Colonic mucosa (tissue), 4 donors: Measurements from ENCODE around the gene RABIF. TPM values are rescaled to one million over a fixed set of nuclear protein-coding genes. Genes with fewer than 3 reads are reported as not detected.
"Not testable (repeated sequence)": the region's sequence is repeated elsewhere in the genome, so short reads cannot be mapped to it uniquely, and the experiment has no call there.

Experiments
- DNase-seq: peaks from one replicate; pipeline ENCODE4 v3.0.0-alpha.2; 2020
- H3K27ac ChIP-seq: fragments of 200-600 bp; one replicate; pipeline ENCODE4 v1.8.0; 2021
- H3K27me3 ChIP-seq: fragments of 200-600 bp; one replicate; pipeline ENCODE4 v1.8.0; 2021
- H3K36me3 ChIP-seq: fragments of 200-600 bp; one replicate; pipeline ENCODE4 v1.8.0; 2021
- H3K4me1 ChIP-seq: fragments of 200-600 bp; one replicate; pipeline ENCODE4 v1.8.0; 2021; ENCODE audit warnings: mild to moderate bottlenecking
- H3K4me3 ChIP-seq: fragments of 200-600 bp; one replicate; pipeline ENCODE4 v1.8.0; 2021
- H3K9ac ChIP-seq, 2 donors: one replicate each; pipeline ENCODE4 v1.7.0; 2013; ENCODE audit warnings: control low read depth in 2 of 2, low read depth in 2 of 2, low read length in 2 of 2
- H3K9me3 ChIP-seq: fragments of 200-600 bp; one replicate; pipeline ENCODE4 v1.8.0; 2021
- intact Hi-C: fragments of 100-400 bp; cut with DNase I; formaldehyde crosslinking; loops from one replicate; pipeline ENCODE4 v1.14.1; 2022
- total RNA-seq, 2 donors: library from RNA; stranded (reverse); fragmentation: NEBNext Ultra II Directional in 1 of 2; extraction: Animal tissue kit (Norgen Biotek cat#: 25700) in 1 of 2; gene quantifications; one replicate each; pipeline ENCODE4 v1.2.1, GENCODE V29; 2021
- TF ChIP-seq, protein P1 (sequence below): fragments of 200-600 bp; IDR thresholded peaks from one replicate; pipeline ENCODE4 v1.8.0; 2022; ENCODE audit warnings: antibody characterized with exemption, mild to moderate bottlenecking
- donor health status: healthy.
- donor health status: DM: no; HTN: no; CAD: no.
- donor health status: DM: no; HTN: no; CAD: no.

RABIF gene
- total RNA-seq, 2 donors from 2014 or later = 11.9 to 12.0 TPM

GRCh38 chr1:202836623-202837403 lies 52.1 kb downstream of the RABIF start:
- intact Hi-C loops = no loop called here
- Histone ChIP-seq H3K9me3 (no peaks in the 10 kb centered on the region), H3K27ac (no peak overlapping the region), H3K4me1 (no peaks in the 10 kb centered on the region), H3K4me3 (no peak overlapping the region), H3K27me3 (no peaks in the 10 kb centered on the region), H3K9ac (no peak overlapping the region), H3K36me3 (no peaks in the 10 kb centered on the region)
- no peak for DNase-seq
- TF ChIP-seq, protein P1, sequence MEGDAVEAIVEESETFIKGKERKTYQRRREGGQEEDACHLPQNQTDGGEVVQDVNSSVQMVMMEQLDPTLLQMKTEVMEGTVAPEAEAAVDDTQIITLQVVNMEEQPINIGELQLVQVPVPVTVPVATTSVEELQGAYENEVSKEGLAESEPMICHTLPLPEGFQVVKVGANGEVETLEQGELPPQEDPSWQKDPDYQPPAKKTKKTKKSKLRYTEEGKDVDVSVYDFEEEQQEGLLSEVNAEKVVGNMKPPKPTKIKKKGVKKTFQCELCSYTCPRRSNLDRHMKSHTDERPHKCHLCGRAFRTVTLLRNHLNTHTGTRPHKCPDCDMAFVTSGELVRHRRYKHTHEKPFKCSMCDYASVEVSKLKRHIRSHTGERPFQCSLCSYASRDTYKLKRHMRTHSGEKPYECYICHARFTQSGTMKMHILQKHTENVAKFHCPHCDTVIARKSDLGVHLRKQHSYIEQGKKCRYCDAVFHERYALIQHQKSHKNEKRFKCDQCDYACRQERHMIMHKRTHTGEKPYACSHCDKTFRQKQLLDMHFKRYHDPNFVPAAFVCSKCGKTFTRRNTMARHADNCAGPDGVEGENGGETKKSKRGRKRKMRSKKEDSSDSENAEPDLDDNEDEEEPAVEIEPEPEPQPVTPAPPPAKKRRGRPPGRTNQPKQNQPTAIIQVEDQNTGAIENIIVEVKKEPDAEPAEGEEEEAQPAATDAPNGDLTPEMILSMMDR = no peak

GRCh38 chr1:202835548-202836072 lies 53.3 kb downstream of the RABIF start:
- H3K27ac ChIP-seq = no peak overlapping the region
- H3K4me1 ChIP-seq = no peaks in the 10 kb centered on the region
- no peaks in the 10 kb centered on the region for H3K9me3 ChIP-seq
- no peak for DNase-seq
- H3K27me3 ChIP-seq = no peaks in the 10 kb centered on the region
- TF ChIP-seq, protein P1 = no peak
- H3K4me3 ChIP-seq = no peak overlapping the region
- intact Hi-C loops = no loop called here
- no peaks in the 10 kb centered on the region for H3K36me3 ChIP-seq
- no peak overlapping the region for H3K9ac ChIP-seq

- Histone ChIP-seq H3K36me3 (no peaks in the 10 kb centered on the region), H3K27ac (no peak overlapping the region), H3K9ac (no peak overlapping the region), H3K4me1 (no peaks in the 10 kb centered on the region), H3K9me3 (no peaks in the 10 kb centered on the region), H3K27me3 (no peaks in the 10 kb centered on the region), H3K4me3 (no peak overlapping the region)
- DNase-seq = no peak
- TF ChIP-seq, protein P1 = no peak
- intact Hi-C loops = no loop called here
These were observed 54.0 kb downstream of the RABIF start for GRCh38 chr1:202834771-202835547.

DNA sequence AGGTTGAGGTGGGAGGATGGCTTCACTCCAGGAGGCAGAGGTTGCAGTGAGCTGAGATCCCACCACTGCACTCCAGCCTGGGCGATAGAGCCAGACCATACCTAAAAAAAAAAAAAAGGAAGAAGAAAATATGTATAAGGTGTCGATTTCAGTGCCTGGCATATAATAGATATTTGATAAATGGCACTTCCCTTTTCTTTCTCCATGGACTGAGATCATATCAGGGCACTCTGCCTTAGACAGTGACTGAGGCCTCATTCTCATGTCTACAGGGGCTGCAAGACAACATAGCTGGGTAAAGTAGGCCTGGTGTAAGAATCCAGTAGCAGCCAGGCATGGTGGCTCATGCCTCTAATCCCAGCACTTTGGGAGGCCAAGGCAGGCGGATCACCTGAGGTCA lies 57.0 kb downstream of the RABIF start:
- Histone ChIP-seq H3K9me3 (no peaks in the 10 kb centered on the region), H3K27ac (no peak overlapping the region), H3K36me3 (no peaks in the 10 kb centered on the region), H3K27me3 (no peaks in the 10 kb centered on the region), H3K4me1 (no peaks in the 10 kb centered on the region), H3K9ac (no peak overlapping the region), H3K4me3 (no peak overlapping the region)
- TF ChIP-seq, protein P1 = no peak
- DNase-seq = no peak
- intact Hi-C loops = no loop called here

- H3K27ac ChIP-seq, intact Hi-C loops, H3K36me3 ChIP-seq, H3K9me3 ChIP-seq, H3K4me1 ChIP-seq, H3K4me3 ChIP-seq, H3K9ac ChIP-seq, H3K27me3 ChIP-seq, DNase-seq: not testable (repeated sequence)
These were observed 59.7 kb downstream of the RABIF start for GRCh38 chr1:202829223-202829622.

Other genes with a start within 250 kb of the RABIF start
- under 1 TPM; 0.15 to 0.19 TPM for gene SYT2, start 178.7 kb downstream of the RABIF start, total RNA-seq
- 10 to 100 TPM; 70.1 to 93.4 TPM for gene KDM5B, start 80.7 kb downstream of the RABIF start, total RNA-seq
- 1 to 10 TPM in 1 of 2 donors, under 1 TPM in 1; 0.74 to 2.1 TPM for gene PCAT6, start 78.2 kb downstream of the RABIF start, total RNA-seq
- gene KLHL12, start 38.1 kb upstream of the RABIF start, total RNA-seq = 10 to 100 TPM; 28.7 to 29.6 TPM
- 10 to 100 TPM; 82.1 to 82.7 TPM for gene ADIPOR1, start 69.2 kb upstream of the RABIF start, total RNA-seq
- gene CYB5R1, start 78.1 kb upstream of the RABIF start, total RNA-seq = 10 to 100 TPM; 22.2 to 23.4 TPM
- 100 to 1,000 TPM; 117 to 134 TPM for gene TMEM183A, start 118.2 kb upstream of the RABIF start, total RNA-seq
- gene PPFIA4, start 137.3 kb upstream of the RABIF start, total RNA-seq = 1 to 10 TPM; 1.6 to 7.3 TPM
- gene MYOG, start 196.9 kb upstream of the RABIF start, total RNA-seq = not detected
- 1 to 10 TPM in 1 of 2 donors, under 1 TPM in 1; 0.42 to 1.6 TPM for gene ADORA1, start 238.6 kb upstream of the RABIF start, total RNA-seq